Muscle of leg (tissue), 11 donors: Measurements from ENCODE around the gene EFNA1. TPM values are rescaled to one million over a fixed set of nuclear protein-coding genes. Genes with fewer than 3 reads are reported as not detected.

Experiments used
- DNase-seq: peaks from one replicate; pipeline ENCODE4 v3.0.0; 2013
- H3K27ac ChIP-seq: one replicate; pipeline ENCODE4 v1.5.1; 2013; ENCODE audit warnings: mild to moderate bottlenecking, low read length, control low read depth
- H3K27me3 ChIP-seq: one replicate; pipeline ENCODE4 v1.6.1; 2013; ENCODE audit warnings: low read length; ENCODE audit not compliant: control insufficient read depth, insufficient read depth
- H3K36me3 ChIP-seq: one replicate; pipeline ENCODE4 v1.6.1; 2013; ENCODE audit warnings: low read length; ENCODE audit not compliant: control insufficient read depth, insufficient read depth
- H3K4me1 ChIP-seq: one replicate; pipeline ENCODE4 v1.6.1; 2013; ENCODE audit warnings: low read length; ENCODE audit not compliant: control insufficient read depth, insufficient read depth
- H3K4me3 ChIP-seq: one replicate; pipeline ENCODE4 v1.5.1; 2013; ENCODE audit warnings: low read length, control low read depth
- H3K9me3 ChIP-seq: replicated peaks from 2 replicates; pipeline ENCODE4 v1.6.1; 2013; ENCODE audit warnings: low read depth, low read length; ENCODE audit not compliant: control insufficient read depth
- WGBS: methylation state at CpG from one replicate; pipeline ENCODE4 v1.1.5; 2013; ENCODE audit warnings: missing lambda C conversion rate; ENCODE audit not compliant: insufficient coverage; 5-methylcytosine and 5-hydroxymethylcytosine counted together
- polyA plus RNA-seq, 8 donors: library from polyadenylated mRNA; unstranded; fragments of 120-200 nt; gene quantifications; one replicate each; pipeline versions ENCODE4 v1.2.1 to v1.2.3, GENCODE V29; 2013; ENCODE audit warnings: inconsistent platforms in 1 of 8, low replicate concordance in 1 of 8; ENCODE audit not compliant: insufficient read length in 8 of 8, insufficient read depth in 1 of 8
- total RNA-seq: library from RNA; stranded (reverse); fragments of 120-200 nt; gene quantifications from one replicate; pipeline ENCODE4 v1.2.4, GENCODE V29; 2013

Gene EFNA1
- total and polyA plus RNA-seq, 9 donors, result 15.3 to 37.5 (median 24.3) TPM

DNA sequence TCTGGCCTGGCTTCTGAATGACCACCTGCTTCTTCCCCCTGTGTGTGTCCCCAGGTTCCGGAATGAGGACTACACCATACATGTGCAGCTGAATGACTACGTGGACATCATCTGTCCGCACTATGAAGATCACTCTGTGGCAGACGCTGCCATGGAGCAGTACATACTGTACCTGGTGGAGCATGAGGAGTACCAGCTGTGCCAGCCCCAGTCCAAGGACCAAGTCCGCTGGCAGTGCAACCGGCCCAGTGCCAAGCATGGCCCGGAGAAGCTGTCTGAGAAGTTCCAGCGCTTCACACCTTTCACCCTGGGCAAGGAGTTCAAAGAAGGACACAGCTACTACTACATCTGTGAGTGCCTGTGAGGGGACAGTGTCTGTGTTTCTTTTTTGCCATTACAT, 3.6 kb downstream of the EFNA1 start:
- no peaks in the 10 kb centered on the region for H3K9me3 ChIP-seq
- no peak overlapping the region for H3K27ac ChIP-seq
- H3K4me1 ChIP-seq, result peaks cover 56% of the 10 kb centered on the region
- no peak overlapping the region for H3K4me3 ChIP-seq
- H3K27me3 ChIP-seq, result peaks cover 41% of the 10 kb centered on the region
- no peak for DNase-seq
- H3K36me3 ChIP-seq, result peaks cover 17% of the 10 kb centered on the region
- WGBS, result 81% methylated on average over 5 of the region's 8 CpGs

DNA sequence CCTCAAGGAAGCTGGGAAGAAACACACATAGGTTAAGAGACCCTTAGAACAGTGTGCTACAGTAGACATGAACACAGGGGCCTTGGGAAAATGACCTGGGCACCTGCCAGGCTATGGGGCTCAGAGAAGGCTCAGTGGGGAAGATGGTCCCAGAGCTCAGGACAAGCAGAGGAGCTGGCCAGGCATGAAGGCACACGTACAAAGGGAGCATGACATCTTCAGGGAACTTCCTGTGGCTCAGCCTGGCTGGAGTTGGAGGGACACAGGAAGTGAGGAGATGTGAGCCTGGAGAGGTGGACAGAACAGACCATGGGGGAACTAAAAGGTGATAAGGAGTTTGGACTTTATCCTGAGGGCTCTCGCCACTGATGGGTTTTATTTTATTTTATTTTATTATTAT, 4.2 kb downstream of the EFNA1 start:
- WGBS, result 50% methylated on average over 1 of the region's 2 CpGs
- Histone ChIP-seq H3K4me3 (no peak overlapping the region), H3K36me3 (peaks cover 17% of the 10 kb centered on the region), H3K4me1 (peaks cover 54% of the 10 kb centered on the region), H3K27me3 (peaks cover 36% of the 10 kb centered on the region), H3K27ac (no peak overlapping the region), H3K9me3 (no peaks in the 10 kb centered on the region)
- no peak for DNase-seq

DNA sequence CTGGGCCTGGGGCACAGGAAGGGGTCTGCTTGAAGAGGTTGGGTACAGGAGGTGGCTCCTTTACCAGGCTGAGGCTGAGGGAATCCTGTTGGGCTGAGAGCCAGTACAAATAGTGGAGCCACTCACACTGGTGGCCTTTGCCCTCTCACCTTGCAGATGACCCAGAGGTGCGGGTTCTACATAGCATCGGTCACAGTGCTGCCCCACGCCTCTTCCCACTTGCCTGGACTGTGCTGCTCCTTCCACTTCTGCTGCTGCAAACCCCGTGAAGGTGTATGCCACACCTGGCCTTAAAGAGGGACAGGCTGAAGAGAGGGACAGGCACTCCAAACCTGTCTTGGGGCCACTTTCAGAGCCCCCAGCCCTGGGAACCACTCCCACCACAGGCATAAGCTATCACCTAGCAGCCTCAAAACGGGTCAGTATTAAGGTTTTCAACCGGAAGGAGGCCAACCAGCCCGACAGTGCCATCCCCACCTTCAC, 6.2 kb downstream of the EFNA1 start:
- Histone ChIP-seq H3K27me3 (peaks cover 17% of the 10 kb centered on the region), H3K9me3 (no peaks in the 10 kb centered on the region), H3K27ac (no peak overlapping the region), H3K4me1 (peaks cover 40% of the 10 kb centered on the region), H3K36me3 (peaks cover 27% of the 10 kb centered on the region), H3K4me3 (no peak overlapping the region)
- 91% methylated on average over 5 of the region's 7 CpGs for WGBS
- no peak for DNase-seq

DNA sequence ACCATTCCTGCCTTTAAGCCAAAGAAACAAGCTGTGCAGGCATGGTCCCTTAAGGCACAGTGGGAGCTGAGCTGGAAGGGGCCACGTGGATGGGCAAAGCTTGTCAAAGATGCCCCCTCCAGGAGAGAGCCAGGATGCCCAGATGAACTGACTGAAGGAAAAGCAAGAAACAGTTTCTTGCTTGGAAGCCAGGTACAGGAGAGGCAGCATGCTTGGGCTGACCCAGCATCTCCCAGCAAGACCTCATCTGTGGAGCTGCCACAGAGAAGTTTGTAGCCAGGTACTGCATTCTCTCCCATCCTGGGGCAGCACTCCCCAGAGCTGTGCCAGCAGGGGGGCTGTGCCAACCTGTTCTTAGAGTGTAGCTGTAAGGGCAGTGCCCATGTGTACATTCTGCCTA, 6.6 kb downstream of the EFNA1 start:
- Histone ChIP-seq H3K9me3 (no peaks in the 10 kb centered on the region), H3K36me3 (peaks cover 27% of the 10 kb centered on the region), H3K27me3 (peaks cover 12% of the 10 kb centered on the region), H3K4me3 (peak overlapping the region; percentile 97), H3K27ac (peak overlapping the region; percentile 100), H3K4me1 (peaks cover 38% of the 10 kb centered on the region)
- 62% methylated on average over 1 of the region's 1 CpG for WGBS
- DNase-seq, result no peak

DNA sequence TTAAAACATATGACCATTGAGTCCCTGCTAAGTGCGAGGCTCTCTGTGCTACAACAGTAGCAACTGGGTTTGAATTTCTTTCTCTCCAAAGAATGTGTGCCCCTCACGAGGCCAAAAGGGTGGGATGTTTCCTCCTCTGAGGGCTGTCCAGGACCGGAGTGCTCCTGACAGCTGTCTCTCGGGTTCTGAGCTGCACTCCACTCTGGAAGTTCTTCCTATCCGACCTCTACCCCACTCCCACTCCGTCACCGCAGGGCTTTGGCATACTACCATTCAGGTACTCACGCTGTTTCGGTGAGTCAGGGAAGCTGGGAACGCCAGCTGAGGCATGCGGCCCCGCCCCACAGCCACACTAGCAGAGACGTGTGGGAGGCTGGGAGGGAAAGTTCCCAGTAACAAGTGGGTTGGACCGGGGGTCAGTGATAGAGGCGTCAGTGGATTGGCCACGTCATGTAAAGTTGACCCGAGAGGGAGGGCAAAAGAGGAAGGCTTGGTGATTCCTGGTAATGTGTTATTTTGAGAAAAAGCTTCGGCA, 7.3 kb downstream of the EFNA1 start:
- no peaks in the 10 kb centered on the region for H3K9me3 ChIP-seq
- 2% methylated on average over 10 of the region's 18 CpGs for WGBS
- peaks cover 6% of the 10 kb centered on the region for H3K27me3 ChIP-seq
- peak; percentile 96 for DNase-seq
- H3K4me1 ChIP-seq, result peaks cover 36% of the 10 kb centered on the region
- H3K27ac ChIP-seq, result peak overlapping the region; percentile 100
- peaks cover 27% of the 10 kb centered on the region for H3K36me3 ChIP-seq
- H3K4me3 ChIP-seq, result peak overlapping the region; percentile 97

DNA sequence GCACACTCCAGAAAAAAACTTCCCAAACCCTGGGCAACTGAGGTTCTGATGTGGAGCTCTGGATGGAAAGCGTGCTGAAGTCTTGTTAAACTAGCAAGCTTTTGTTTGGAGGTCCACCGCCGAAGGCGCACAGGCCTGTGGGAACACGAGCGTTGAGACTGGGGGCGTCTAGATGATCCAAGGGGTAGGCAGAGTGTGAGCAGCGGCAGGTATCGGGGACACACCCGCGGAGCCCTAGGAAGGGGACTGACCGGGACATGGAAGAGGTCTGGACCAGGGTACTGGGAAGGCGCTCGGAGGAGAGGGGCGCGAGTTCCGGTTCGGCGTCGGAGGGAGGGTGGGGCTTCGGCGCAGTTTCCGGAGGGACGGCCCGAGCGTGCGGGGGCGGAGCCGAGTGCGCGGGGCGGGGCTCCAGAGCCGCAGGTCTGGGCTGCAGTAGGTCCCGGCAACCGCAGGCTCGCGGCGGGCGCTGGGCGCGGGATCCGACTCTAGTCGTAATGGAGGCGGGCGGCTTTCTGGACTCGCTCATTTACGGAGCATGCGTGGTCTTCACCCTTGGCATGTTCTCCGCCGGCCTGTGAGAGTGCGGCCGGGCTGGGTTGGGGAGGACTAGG, 7.8 kb downstream of the EFNA1 start, which contains the start of gene SLC50A1:
TSS of gene SLC50A1 (plus strand) at position 438 of the 614 bp plus-strand sequence. CDS start at position 498, 60 bp downstream.
- peak within 1 kb of the TSS; percentile 100 for H3K27ac ChIP-seq
- H3K27me3 ChIP-seq, result peaks cover 2% of the 10 kb centered on the region
- peak; percentile 97 for DNase-seq
- peak within 1 kb of the TSS; percentile 97 for H3K4me3 ChIP-seq
- WGBS, result under 1% methylated on average over 52 of the region's 52 CpGs
- no peaks in the 10 kb centered on the region for H3K9me3 ChIP-seq
- peaks cover 34% of the 10 kb centered on the region for H3K4me1 ChIP-seq
- H3K36me3 ChIP-seq, result peaks cover 27% of the 10 kb centered on the region

DNA sequence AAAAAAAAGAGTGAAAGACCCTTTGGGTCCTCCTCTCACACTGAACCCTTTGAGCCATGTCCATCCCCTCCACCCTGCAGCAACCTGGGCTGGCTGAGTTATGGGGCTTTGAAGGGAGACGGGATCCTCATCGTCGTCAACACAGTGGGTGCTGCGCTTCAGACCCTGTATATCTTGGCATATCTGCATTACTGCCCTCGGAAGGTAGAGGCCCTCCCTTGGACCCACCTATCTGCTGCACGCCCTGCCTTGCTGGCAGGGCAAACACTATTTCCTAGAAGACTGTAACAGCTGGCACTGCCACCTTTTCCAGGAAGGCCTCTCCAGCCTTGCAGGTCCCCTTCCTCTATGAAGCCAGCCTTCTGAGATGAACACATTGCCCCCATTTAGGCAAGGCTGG, 9.1 kb downstream of the EFNA1 start:
- Histone ChIP-seq H3K27ac (peak overlapping the region; percentile 45), H3K27me3 (peaks cover under 1% of the 10 kb centered on the region), H3K9me3 (no peaks in the 10 kb centered on the region), H3K36me3 (peaks cover 23% of the 10 kb centered on the region), H3K4me3 (peak overlapping the region; percentile 97), H3K4me1 (peaks cover 36% of the 10 kb centered on the region)
- no peak for DNase-seq
- 54% methylated on average over 3 of the region's 6 CpGs for WGBS

DNA sequence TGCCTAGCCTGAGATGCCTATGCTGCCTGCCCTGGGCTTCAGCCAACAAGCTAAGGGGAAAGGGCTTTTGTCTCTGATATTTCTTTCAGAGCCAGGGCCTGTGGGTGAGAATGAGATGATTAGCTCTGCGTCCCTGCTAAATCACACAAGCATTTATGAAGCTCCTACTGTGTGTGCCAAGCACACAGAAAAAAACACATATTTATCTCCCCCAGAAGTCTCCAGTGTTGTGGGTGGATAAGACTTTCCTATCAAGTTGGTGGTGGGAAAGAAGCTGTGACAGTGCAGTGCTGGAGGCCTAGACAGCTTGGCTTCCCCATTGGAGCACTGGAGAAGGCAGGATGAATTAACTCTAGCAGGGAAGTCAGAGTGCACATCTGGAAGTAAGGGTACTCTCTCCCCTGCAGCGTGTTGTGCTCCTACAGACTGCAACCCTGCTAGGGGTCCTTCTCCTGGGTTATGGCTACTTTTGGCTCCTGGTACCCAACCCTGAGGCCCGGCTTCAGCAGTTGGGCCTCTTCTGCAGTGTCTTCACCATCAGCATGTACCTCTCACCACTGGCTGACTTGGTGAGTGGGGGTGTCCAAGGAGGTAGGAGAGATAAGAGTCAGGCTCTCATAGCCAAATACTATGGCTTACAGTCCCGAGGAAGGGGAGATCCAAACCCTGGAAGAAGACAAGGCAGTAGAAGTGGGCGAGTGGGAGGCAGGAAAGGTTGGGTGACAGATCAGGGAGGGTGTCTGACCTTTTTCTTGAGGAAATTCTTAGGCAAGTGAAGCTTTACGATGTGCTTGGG, 9.7 kb downstream of the EFNA1 start:
- DNase-seq, result no peak
- no peak overlapping the region for H3K4me3 ChIP-seq
- no peaks in the 10 kb centered on the region for H3K9me3 ChIP-seq
- peaks cover 2% of the 10 kb centered on the region for H3K27me3 ChIP-seq
- H3K36me3 ChIP-seq, result peaks cover 20% of the 10 kb centered on the region
- peaks cover 36% of the 10 kb centered on the region for H3K4me1 ChIP-seq
- 92% methylated on average over 2 of the region's 6 CpGs for WGBS
- H3K27ac ChIP-seq, result peak overlapping the region; percentile 45

DNA sequence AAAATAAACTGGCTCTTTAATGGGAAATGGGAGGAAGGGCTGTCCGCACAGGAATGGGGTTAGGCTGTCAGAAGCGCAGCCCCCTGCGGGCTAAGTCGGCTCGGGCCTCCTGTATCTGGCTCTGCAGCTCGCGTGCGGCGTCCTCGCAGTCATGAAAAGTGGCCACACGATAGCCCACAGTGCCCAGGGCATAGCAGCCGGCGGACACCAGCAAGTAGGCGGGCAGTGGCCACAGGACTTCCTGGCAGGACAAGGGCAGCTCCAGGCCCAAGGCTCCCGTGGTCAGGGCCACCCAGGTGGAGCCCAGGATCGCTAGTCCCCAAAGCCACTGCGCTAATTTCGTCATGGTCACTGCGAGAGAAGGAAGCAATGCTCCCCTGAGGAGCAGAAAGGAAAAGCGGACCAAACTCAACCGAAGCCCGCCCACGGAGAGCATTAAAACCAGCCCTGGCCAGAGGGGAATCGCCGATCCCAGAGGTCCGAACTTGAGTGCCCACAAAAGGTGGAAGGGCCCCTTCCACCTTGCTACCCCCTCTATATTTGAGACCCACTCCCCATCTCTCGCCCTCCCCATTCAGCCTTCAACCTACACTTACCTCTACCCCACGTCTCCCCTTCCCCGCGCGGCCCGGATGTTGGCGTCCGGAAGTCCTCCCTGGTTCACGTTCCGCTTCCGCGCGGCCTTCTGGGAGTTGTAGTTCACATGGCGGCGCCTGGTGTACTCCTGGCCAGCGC, 12.4 kb downstream of the EFNA1 start, which contains the start of gene DPM3:
TSS of gene DPM3 (minus strand) at position 637 of the 735 bp plus-strand sequence. CDS start at position 346, 291 bp downstream.
- peak; percentile 93 for DNase-seq
- H3K9me3 ChIP-seq, result no peaks in the 10 kb centered on the region
- H3K27ac ChIP-seq, result peak within 1 kb of the TSS; percentile 86
- peaks cover 10% of the 10 kb centered on the region for H3K36me3 ChIP-seq
- peak within 1 kb of the TSS; percentile 68 for H3K4me3 ChIP-seq
- peaks cover 2% of the 10 kb centered on the region for H3K27me3 ChIP-seq
- 0% methylated on average over 41 of the region's 42 CpGs for WGBS
- peaks cover 24% of the 10 kb centered on the region for H3K4me1 ChIP-seq
